GM12878 (cell line): ENCODE measurements around the gene PRKG1. TPM values are rescaled to one million over a fixed set of nuclear protein-coding genes. Genes with fewer than 3 reads are reported as not detected.

Experiments
- CBX5 ChIP-seq: sonication (generic); IDR thresholded peaks from 2 replicates; pipeline ENCODE4 v1.6.1; 2016; ENCODE audit warnings: low read depth, moderate library complexity, mild to moderate bottlenecking, inconsistent platforms
- HCFC1 ChIP-seq: fragments of 150-350 bp; IDR thresholded peaks from 2 replicates; pipeline ENCODE4 v1.6.1; 2014; ENCODE audit warnings: low read length
- IRF4 ChIP-seq: IDR thresholded peaks from 2 replicates; pipeline ENCODE4 v1.6.1; 2011; ENCODE audit warnings: low read depth, low read length
- MTA2 ChIP-seq: fragments of 450-650 bp; IDR thresholded peaks from 2 replicates; pipeline ENCODE4 v1.6.1; 2016; ENCODE audit warnings: low read depth, mild to moderate bottlenecking, moderate library complexity
- NR2C1 ChIP-seq: fragments of 450-650 bp; IDR thresholded peaks from 2 replicates; pipeline ENCODE4 v1.6.1; 2017; ENCODE audit warnings: antibody characterized with exemption, mild to moderate bottlenecking, moderate library complexity
- RAD21 ChIP-seq: IDR thresholded peaks from 2 replicates; pipeline ENCODE4 v1.6.1; 2011; ENCODE audit warnings: mild to moderate bottlenecking, low read depth, low read length, moderate library complexity; ENCODE audit not compliant: insufficient read depth
- polyA plus RNA-seq, 11 experiments: library from polyadenylated mRNA; depleted of rRNA in 4 of 11; unstranded in 6 of 11; stranded (reverse) in 5 of 11; fragments of >200 nt; fragmentation: Nextera tagmentation in 4 of 11; fragmentation: Illumina TruSeq in 1 of 11; extraction: Ambion mirVana in 4 of 11; extraction: Trizol in 1 of 11; gene quantifications; 1 replicate in 1 of 11; 2 replicates in 10 of 11; pipeline versions ENCODE4 v1.2.1 to v1.2.3, GENCODE V29; 2011 to 2016; ENCODE audit warnings: inconsistent platforms in 2 of 11, missing spikeins in 2 of 11, low read depth in 1 of 11
- total RNA-seq, 4 experiments: library from RNA; depleted of rRNA in 3 of 4; stranded (reverse); fragments of >200 nt in 3 of 4; fragmentation: Illumina TruSeq in 1 of 4; extraction: Trizol in 1 of 4; gene quantifications; 2 replicates each; pipeline versions ENCODE4 v1.2.1 to v1.2.3, GENCODE V29; 2013 to 2021
- TF ChIP-seq, protein P1 (sequence below): fragments of 450-650 bp; IDR thresholded peaks from 2 replicates; pipeline ENCODE4 v1.6.1; 2017; ENCODE audit warnings: low read depth, mild to moderate bottlenecking, moderate library complexity
- TF ChIP-seq, protein P2 (sequence below): fragments of 450-650 bp; IDR thresholded peaks from 2 replicates; pipeline ENCODE4 v1.6.1; 2016; ENCODE audit warnings: mild to moderate bottlenecking, moderate library complexity, borderline replicate concordance
- TF ChIP-seq, protein P3 (sequence below): IDR thresholded peaks from 2 replicates; pipeline ENCODE4 v1.6.1; 2011; ENCODE audit warnings: low read depth, mild to moderate bottlenecking, low read length, moderate library complexity, borderline replicate concordance; ENCODE audit errors: extremely low read depth

PRKG1 gene
- total and polyA plus RNA-seq, 10 of the 15 experiments (the other 5 are each of a cell fraction or from before 2014, with no cell fraction given): 0.04 to 0.05 TPM; not detected in 8

DNA sequence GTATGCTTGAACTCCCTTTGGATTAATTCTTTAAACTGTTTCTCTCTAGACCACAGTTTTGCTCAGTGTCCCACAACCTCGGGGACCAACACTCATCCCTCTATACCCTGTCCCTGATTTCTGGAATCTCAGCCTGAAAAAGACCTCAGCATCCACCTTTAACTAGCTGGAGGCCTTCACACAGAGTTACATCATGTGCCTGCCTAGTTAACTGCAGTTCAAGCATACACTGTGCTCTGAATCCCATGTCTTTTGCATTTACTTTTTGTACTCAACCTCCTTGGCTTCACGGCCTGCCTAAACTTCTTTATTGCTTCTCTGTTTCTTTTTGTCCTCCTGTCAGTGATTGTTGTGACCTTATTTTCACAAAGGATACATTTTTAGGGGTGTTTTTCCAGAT, 66.7 kb downstream of the PRKG1 start (continued):
- TF ChIP-seq, protein P1, sequence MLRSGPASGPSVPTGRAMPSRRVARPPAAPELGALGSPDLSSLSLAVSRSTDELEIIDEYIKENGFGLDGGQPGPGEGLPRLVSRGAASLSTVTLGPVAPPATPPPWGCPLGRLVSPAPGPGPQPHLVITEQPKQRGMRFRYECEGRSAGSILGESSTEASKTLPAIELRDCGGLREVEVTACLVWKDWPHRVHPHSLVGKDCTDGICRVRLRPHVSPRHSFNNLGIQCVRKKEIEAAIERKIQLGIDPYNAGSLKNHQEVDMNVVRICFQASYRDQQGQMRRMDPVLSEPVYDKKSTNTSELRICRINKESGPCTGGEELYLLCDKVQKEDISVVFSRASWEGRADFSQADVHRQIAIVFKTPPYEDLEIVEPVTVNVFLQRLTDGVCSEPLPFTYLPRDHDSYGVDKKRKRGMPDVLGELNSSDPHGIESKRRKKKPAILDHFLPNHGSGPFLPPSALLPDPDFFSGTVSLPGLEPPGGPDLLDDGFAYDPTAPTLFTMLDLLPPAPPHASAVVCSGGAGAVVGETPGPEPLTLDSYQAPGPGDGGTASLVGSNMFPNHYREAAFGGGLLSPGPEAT: no peak
- TF ChIP-seq RAD21 (no peak), NR2C1 (no peak), MTA2 (no peak), HCFC1 (no peak), CBX5 (no peak), IRF4 (no peak)
- TF ChIP-seq, protein P2, sequence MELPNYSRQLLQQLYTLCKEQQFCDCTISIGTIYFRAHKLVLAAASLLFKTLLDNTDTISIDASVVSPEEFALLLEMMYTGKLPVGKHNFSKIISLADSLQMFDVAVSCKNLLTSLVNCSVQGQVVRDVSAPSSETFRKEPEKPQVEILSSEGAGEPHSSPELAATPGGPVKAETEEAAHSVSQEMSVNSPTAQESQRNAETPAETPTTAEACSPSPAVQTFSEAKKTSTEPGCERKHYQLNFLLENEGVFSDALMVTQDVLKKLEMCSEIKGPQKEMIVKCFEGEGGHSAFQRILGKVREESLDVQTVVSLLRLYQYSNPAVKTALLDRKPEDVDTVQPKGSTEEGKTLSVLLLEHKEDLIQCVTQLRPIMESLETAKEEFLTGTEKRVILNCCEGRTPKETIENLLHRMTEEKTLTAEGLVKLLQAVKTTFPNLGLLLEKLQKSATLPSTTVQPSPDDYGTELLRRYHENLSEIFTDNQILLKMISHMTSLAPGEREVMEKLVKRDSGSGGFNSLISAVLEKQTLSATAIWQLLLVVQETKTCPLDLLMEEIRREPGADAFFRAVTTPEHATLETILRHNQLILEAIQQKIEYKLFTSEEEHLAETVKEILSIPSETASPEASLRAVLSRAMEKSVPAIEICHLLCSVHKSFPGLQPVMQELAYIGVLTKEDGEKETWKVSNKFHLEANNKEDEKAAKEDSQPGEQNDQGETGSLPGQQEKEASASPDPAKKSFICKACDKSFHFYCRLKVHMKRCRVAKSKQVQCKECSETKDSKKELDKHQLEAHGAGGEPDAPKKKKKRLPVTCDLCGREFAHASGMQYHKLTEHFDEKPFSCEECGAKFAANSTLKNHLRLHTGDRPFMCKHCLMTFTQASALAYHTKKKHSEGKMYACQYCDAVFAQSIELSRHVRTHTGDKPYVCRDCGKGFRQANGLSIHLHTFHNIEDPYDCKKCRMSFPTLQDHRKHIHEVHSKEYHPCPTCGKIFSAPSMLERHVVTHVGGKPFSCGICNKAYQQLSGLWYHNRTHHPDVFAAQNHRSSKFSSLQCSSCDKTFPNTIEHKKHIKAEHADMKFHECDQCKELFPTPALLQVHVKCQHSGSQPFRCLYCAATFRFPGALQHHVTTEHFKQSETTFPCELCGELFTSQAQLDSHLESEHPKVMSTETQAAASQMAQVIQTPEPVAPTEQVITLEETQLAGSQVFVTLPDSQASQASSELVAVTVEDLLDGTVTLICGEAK: no peak
- TF ChIP-seq, protein P3, sequence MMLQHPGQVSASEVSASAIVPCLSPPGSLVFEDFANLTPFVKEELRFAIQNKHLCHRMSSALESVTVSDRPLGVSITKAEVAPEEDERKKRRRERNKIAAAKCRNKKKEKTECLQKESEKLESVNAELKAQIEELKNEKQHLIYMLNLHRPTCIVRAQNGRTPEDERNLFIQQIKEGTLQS: no peak
- TF ChIP-seq, all 136 proteins: peak for 0
